Muscle of back (tissue), 11 donors: Measurements from ENCODE around the gene CTSO. TPM values are rescaled to one million over a fixed set of nuclear protein-coding genes. Genes with fewer than 3 reads are reported as not detected.
A peak's percentile ranks its signal among the peaks of the same experiment; 100 is the strongest.
"Not testable (repeated sequence)": the region's sequence is repeated elsewhere in the genome, so short reads cannot be mapped to it uniquely, and the experiment has no call there.

Experiments used
- DNase-seq, 3 donors: peaks; one replicate each; pipeline versions ENCODE4 v3.0.0 to v3.0.0-alpha.2; 2013
- polyA plus RNA-seq, 10 donors: library from polyadenylated mRNA; unstranded; fragments of 120-200 nt; gene quantifications; one replicate each; pipeline ENCODE4 v1.2.1, GENCODE V29; 2013; ENCODE audit not compliant: insufficient read length in 10 of 10

Gene CTSO
- polyA plus RNA-seq, 10 donors = 26.1 to 33.5 (median 31.0) TPM

DNA sequence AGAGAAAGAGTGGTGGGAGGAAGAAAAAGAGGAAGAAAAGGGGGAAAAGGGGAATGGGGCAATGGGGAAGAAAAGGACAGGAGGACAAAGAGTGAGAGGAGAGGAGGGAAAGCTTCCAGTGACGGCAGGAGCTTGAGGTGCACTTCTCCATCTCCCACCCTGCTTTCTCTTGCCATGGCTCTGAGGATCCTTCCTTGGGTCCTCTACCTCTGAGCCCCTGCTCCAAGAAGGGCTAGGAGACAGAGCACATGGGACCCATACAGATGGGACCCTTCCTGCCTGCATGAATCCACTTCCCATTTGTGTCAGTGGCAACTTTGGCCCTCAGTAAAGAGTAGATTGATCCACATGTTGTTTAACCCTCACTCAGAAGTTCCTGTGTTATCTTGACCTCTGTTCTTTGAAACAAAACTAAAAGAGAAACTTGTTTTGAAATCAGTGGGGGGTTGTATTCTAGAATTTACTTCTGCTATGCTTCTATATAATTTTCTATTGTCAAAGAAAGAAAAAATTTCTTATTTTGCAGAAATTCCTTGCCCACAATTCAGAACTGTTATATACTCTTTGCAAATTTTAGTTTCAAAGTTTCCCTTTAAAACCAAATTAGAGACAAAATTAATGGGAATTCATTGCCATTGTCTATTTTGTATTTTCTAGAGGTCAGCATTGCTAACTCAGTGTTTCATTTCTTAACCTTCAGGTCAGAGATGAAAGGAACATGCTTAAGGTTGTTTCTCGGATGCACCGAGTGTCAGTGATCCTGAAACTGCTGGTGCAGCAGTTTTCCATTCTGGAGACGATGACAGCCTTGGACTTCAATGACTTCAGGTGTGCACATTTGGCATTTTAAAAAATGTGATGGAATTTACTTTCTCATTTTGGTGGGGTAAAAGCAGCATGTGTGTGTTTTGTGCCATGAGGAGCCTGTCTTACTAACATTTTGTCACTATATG, 45.2 kb downstream of the CTSO start:
- DNase-seq = no peak

DNA sequence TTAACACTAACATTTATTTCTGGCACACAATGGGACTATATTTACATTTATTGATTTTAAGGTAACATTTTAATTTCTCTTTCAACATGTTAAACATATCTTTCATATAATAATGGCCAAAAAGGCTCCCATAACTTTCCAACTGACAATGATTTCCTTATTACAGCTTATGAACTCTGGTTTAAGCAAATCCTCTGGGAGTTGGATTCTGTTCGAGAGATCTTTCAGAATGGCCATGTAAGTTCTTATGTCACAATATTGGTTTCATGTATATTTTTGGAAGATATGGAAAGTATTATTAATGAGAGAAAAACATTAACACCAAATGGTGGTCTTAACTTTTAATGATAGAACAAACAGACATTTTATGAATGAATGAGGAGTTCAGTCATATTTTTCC, 46.1 kb downstream of the CTSO start:
- peak in 1 of 3 donors; percentile 54 for DNase-seq

DNA sequence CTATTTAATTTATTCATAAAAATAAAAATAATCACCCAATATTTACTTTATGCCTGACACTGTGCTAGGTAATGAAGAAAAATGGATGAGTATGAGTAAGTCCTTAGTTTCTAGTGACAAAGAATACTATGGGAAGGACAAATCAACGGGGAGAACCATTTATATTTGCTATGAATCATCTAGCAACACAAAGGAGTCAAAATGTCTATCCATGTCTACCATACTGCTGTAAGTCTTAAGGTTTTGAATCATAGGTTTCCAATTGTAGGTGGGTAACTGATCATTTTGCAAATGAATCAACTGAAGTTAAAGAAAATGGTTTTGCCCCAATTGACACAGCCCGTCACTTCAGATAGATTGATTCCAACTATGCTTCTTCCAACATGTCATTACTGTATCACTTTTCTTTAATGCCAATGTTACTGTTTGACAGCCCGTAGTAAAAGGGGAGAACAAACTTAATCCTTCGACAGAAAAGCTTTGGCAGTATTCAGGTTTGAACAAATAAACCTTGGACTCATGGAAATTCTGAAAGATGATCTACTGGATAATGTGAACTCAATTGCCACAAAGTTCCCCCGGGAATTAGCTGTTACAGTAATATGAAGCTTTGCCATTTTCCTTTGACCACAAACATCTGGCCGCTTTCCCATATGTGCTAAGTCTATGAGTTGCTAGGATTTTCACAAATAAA, 47.0 kb downstream of the CTSO start:
- peak; percentile 81 to 98 (median 91) for DNase-seq

- DNase-seq = no peak
These were observed 49.3 kb downstream of the CTSO start for GRCh38 chr4:155904331-155904730.

DNA sequence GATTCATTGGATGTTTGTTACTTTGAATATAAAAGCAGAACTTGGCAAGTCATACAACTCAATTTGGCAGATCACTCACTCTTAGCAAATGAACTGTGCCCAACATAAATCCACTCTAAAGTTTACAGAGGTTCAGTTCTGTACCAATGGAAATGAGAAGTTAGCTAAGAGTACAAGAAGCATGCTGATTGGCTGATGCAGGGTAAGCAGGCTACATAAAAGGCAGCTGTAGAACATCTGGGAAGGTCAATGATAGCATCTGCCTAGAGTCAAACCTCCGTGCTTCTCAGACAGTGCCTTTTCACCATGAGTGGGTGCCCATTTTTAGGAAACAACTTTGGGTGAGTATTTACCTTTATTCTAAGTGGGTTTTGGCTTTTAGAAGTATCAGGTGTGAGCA, 50.2 kb downstream of the CTSO start, which contains the start of gene TDO2:
Gene TDO2, plus strand, starts transcription at position 244 of the 400 bp plus-strand sequence. Its CDS starts 63 bp downstream, at position 307.
- DNase-seq = peak in 1 of 3 donors; percentile 22

GRCh38 chr4:155901013-155901412, 52.7 kb downstream of the CTSO start:
- DNase-seq = no peak

- peak in 2 of 3 donors; percentile 52 to 64 for DNase-seq
These were observed 53.3 kb downstream of the CTSO start for GRCh38 chr4:155900381-155900780.

DNA sequence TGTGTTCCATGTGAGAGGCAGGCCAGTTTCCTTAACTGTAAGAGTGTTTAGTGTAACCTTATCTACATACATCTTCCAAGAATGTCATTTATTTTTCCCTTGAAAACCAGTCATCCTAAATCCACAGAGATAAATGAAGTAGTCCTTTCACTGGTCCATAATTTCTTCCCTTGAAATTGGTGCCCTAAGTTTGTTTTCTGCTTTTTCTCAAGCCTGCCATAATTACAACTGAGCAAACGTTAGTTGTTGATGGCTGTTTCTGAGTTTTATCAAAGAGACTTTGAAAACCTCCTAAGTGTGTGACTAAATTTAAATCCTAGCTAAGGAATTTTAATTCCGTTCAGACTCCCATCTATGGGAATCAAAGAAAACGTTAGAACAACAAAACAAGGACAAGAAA, 53.8 kb downstream of the CTSO start:
- DNase-seq = no peak

DNA sequence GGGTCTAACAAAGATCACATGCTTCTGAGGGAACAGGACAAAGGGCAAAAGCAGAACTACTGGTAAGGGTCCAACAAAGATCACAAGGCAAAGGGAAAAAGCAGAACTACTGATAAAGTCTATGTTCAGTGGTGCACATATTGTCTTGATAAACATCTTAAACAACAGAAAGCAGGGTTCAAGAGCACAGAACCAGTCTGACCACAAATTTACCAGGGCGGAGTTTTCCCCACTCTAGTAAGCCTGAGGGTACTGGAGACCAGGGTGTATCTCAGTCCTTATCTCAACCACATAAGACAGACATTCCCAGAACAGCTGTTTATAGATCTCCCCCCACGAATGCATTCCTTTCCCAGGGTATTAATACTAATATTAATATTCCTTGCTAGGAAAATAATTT, 55.3 kb downstream of the CTSO start:
- DNase-seq = not testable (repeated sequence)

GRCh38 chr4:155891058-155891457, 62.6 kb downstream of the CTSO start:
- DNase-seq = no peak

DNA sequence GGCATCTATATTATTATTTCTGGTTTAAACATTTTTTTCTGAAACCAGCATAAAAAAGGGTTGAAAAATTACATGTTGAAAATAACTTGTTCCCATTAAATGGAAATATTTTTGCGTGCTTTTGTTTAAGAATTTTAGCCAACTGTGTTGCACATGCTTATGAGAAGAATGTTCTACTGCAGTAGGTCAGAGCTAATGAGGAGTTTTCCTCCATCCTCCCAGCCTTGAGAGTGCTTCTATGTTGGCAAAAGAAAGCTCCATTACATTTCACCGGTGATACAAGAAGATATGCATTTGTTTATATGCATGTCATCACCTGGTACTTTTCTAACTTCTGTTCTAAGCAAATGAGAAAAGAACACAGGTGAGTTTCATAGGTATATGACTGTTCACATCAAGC, 63.7 kb downstream of the CTSO start:
- no peak for DNase-seq

DNA sequence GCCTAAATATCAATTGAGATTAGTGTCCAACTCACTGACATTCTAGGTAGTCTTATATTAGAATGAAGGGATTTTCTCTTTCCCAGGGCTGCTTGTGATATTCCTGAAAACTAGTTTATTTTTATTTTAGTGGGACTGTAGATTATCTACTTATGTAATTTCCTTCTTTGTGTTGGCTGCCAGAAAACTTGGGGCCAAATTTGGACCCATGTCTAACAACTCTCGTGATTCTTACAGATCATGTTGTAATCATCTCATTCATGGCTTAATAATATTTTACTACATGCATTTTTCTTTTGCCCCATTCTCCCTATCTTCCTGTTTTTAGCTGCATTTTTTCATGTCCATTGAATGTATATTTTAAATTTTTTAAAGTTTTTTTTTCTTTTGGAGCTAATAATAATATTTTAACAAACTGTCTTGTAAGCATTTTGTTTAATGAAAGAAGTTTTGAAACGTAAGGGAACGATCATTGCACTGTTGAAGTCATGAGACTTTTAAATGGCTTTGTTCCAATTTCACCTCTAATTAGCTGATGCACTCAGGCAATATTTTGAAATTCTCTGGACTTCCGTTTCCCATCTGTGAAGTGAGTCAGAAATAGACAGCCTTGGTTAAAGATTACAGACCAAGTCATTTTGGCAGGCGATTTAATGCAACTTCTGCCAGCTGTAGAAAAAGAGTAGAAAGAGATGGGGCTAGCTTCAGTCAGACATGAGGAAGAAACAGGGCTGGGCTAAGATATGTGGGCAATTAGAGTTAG, 64.5 kb downstream of the CTSO start:
- DNase-seq = peak in 2 of 3 donors; percentile 21 to 75

- no peak for DNase-seq
These were observed 65.7 kb downstream of the CTSO start for GRCh38 chr4:155887847-155888570.

DNA sequence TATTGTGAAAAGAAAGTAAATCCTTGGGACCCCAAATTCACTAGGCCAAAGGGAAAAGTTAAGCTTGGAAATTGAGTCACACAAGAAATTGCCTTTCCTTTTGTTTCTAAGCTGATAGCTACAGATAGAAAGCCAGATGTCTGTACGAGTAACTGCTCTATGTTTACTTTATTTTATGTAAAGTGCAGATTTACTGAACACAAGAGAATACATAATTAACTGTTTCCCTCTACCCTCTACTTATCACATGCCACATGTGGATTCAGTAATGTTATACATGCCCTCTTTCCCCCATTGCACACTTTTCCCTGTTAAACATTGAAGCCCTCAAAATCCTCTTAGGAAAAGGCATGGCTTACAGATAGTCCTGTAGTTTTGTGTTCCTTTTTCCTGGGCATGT, 66.6 kb downstream of the CTSO start:
- DNase-seq = no peak

GRCh38 chr4:155885666-155886065, 68.0 kb downstream of the CTSO start:
- DNase-seq = no peak

DNA sequence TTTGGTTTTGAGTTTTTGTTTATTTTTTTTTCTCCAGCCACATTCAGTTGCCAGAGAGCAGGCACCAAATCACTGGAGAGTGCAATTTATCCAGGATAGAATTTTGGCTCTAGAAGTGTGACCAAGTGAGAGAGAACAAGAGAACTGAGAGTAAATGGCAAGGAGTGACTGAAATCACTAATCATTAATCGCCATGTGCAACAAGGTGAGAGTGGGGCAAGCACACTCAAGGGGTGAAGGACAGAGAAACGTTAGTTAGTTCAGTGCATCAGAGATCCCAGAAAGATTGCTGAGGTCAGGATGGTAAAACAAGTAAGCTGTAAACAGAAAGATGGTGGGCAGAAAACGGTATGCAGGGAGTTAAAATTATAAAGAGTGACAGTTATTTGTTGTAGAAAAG, 69.8 kb downstream of the CTSO start:
- DNase-seq = no peak

GRCh38 chr4:155881555-155881954, 72.1 kb downstream of the CTSO start:
- DNase-seq = no peak

- no peak for DNase-seq
These were observed 73.9 kb downstream of the CTSO start for GRCh38 chr4:155879767-155880166.

GRCh38 chr4:155878611-155879010, 75.1 kb downstream of the CTSO start:
- no peak for DNase-seq

GRCh38 chr4:155877971-155878370, 75.7 kb downstream of the CTSO start:
- no peak for DNase-seq

- DNase-seq = no peak
These were observed 77.8 kb downstream of the CTSO start for GRCh38 chr4:155875878-155876277.
